GM18511 (cell line): ENCODE measurements around the gene CCDC78.

ENCODE experiments used
- ATAC-seq: cut with Tn5 transposase; IDR thresholded peaks from one replicate; pipeline ENCODE4 v1.9.1; 2021; ENCODE audit warnings: mild to moderate bottlenecking, moderate library complexity; ENCODE audit not compliant: unreplicated experiment

The CCDC78 gene

GRCh38 chr16:726438-727290, at the start of gene CCDC78, which contains the start of gene HAGHL:
TSS of gene CCDC78 (minus strand) at chr16:726443. CDS start at chr16:726367, 76 bp downstream.
TSS of gene HAGHL (plus strand) at chr16:727106. CDS start at chr16:727510, 404 bp downstream.
- no peak for ATAC-seq

GRCh38 chr16:775236-775796, 49.1 kb upstream of the CCDC78 start:
- ATAC-seq: no peak

DNA sequence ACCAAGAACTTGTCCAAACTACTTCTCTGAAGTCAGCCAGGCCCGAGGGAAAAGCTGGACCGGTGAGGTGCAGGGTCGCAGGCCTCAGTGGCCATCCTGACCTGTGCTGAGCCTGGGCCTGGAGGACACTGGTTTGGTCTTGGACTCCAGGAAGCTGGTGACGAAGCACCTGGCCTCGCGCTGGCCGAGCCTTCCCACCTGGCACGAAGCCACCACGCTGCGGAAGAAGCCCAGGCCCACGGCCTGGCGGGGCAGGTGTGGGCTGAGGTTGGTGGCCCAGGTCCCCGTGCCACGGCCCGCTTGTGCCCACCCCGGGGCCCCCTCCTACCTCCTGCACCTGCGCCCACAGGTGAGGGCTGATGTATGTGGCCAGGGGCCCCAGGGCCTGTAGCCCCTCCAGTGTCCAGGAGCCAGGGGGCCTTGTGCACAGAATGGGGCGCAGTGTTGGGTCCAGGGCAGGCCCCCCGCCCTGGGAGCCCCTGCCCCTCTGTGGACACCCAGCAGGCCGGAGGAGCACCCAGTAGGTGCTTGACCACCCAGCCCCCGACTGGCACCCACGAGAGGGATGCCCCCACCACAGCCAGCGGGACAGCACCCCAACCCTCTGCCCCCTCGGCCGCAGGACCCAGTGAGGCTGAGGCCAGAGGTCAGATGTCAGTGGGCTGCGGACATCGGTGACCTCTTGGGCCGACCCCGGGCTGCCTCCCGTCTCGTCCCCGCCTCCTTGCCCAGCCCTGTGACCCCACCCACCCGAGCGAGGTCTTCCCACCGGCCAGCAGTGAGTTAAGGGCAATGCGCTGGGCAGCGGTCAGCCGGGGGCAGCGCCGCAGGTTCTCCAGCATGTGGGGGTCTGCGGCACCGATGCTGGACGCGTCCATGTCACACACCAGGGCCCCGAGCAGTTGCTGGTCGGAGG, 48.1 kb upstream of the CCDC78 start:
- ATAC-seq: no peak

- no peak for ATAC-seq
Observed at GRCh38 chr16:772959-773358, 46.7 kb upstream of the CCDC78 start.

GRCh38 chr16:770411-770810, 44.2 kb upstream of the CCDC78 start:
- ATAC-seq: no peak

DNA sequence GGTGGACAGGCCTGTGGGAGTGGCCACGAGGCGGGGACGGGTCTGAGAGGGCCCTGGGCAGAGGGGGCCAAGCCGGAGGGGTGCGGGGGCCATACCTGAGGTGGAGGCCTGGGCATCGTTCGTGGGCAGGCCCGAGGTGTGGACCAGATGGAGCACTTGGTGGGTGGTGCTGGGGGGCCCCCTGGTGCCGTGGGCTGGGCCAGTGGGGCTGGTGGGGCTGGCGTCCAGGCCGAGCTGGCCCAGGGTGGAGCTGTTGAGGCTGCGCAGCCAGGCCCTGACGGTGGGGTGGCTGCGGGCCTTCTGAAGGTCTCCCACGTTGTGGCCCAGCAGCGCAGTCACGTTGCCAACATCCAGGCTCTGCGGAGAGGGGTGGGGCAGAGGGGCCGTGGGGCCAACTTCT, 43.7 kb upstream of the CCDC78 start:
- no peak for ATAC-seq

- no peak for ATAC-seq
Observed at GRCh38 chr16:769184-769784, 43.0 kb upstream of the CCDC78 start.

DNA sequence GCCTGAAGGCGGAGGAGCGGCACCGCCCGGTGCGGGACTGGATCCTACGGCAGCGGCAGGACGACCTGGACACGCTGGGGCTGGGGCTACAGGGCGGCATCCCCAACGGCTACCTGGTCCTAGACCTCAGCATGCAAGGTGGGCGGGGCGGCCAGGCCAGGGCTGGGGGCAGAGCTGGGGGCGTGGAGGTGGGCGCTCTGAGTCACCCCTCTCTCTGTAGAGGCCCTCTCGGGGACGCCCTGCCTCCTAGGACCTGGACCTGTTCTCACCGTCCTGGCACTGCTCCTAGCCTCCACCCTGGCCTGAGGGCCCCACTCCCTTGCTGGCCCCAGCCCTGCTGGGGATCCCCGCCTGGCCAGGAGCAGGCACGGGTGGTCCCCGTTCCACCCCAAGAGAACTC, 42.2 kb upstream of the CCDC78 start:
- no peak for ATAC-seq

- no peak for ATAC-seq
Observed at GRCh38 chr16:767743-768235, 41.5 kb upstream of the CCDC78 start.

- no peak for ATAC-seq
Observed at GRCh38 chr16:766820-767640, 40.8 kb upstream of the CCDC78 start.

DNA sequence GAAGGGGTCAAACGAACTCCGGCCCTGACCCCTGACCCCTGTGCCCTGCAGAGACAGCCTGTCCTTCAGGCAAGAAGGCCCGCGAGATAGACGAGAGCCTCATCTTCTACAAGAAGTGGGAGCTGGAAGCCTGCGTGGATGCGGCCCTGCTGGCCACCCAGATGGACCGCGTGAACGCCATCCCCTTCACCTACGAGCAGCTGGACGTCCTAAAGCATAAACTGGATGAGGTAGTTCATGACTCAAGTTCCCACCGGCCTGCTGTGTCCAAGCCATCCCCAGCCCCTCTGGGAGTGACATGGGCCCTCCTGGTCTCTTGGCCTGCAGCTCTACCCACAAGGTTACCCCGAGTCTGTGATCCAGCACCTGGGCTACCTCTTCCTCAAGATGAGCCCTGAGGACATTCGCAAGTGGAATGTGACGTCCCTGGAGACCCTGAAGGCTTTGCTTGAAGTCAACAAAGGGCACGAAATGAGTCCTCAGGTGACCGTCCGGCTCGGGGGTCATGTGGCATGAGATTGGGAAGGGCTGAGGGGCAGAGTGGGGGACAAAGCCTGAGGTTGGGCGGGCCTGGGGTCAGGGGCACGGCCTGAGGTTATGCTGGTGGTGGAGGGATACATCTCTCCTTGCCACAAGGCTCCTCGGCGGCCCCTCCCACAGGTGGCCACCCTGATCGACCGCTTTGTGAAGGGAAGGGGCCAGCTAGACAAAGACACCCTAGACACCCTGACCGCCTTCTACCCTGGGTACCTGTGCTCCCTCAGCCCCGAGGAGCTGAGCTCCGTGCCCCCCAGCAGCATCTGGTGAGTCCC, 40.0 kb upstream of the CCDC78 start:
- ATAC-seq: no peak

DNA sequence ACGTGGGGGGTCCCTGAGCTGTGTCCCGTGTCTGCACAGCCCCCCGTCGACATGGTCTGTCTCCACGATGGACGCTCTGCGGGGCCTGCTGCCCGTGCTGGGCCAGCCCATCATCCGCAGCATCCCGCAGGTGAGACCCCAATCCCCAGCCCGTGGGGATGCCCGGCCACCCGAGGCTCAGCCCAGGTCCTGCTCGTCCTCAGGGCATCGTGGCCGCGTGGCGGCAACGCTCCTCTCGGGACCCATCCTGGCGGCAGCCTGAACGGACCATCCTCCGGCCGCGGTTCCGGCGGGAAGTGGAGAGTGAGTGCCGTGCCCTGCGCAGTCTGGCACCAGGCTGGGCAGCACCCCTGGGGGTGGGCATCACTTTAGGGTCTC, 39.2 kb upstream of the CCDC78 start:
- no peak for ATAC-seq

GRCh38 chr16:764848-765487, 38.7 kb upstream of the CCDC78 start:
- ATAC-seq: no peak

- no peak for ATAC-seq
Observed at GRCh38 chr16:764184-764750, 38.0 kb upstream of the CCDC78 start.

GRCh38 chr16:763369-764183, 37.3 kb upstream of the CCDC78 start:
- ATAC-seq: no peak

GRCh38 chr16:762595-763268, 36.5 kb upstream of the CCDC78 start:
- no peak for ATAC-seq
